NCI-H2107 (cell line): ENCODE data around the gene PSTK.

ENCODE experiments used
- DNase-seq: peaks from one replicate; lab custom pipeline; 2025; lab: John Stamatoyannopoulos, UW

The PSTK gene

DNA sequence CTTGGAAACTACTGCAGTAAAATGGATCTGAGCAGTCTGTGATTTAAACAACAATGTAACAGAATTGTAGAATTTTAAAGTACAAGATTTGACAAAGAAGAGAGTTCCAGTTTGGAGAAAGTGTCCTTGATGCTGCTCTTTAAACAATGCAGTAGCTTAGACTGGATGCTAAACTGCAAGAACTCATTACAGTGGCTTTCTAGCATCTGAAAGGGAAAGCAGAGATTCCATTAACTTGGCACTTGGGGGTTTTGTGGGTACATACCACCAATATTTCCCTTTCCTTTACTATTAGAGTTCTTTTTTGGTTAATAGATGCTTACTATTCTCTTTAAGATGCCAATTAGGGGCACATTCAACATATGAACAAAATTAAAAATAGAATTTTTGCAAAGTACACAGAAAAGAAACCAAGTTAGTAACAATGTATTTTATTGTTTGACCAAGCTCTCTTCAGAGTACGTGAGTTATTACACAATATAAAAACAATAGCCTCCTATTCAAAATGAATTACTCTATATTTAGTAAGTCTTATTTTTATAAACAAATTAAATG lies 11.9 kb downstream of the PSTK start:
- DNase-seq: no peak

DNA sequence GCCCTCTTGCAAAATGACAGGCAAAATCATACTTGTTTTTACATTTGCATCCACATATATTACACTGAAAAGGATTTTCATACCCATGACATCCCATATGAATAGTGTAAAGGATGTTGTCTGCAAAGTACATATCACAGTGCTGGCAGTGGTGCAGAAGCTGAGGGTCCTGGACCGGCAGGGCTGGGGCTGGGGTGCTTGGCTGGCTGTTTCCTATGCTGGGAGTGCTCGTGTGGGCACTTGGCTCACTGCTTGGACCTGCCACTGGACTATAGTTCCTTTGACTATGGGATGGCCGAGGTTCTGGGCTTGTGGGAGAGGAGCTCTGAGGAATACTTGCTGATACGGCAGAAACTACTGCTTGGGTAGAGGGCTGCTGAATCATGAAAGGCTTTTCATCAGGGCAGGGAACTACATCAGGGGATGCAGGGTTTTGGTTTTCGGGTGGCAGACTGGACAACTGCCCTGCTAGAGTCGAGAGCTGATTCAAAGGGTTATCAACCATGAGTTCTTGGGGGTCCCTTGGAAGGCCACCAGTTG lies 13.7 kb downstream of the PSTK start:
- DNase-seq: no peak

DNA sequence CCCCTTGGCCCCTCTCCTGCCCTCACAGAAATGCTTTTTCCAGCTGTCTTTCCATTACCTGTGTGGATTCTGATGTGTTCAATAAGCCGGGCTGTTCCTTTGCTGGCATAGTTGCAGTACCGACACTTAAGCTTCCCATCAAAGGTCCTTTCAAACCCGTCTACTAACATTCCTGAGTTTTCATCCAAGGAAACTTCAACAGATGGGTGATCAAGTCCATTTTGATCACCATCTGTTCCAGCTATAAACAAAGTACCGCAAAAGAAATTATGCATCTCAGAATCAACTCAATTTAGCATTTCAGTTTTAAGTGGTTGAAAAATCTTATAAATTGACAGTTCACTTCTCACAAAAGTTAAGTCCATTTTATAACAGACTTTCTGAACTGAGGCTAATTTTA lies 15.7 kb downstream of the PSTK start:
- DNase-seq: no peak

DNA sequence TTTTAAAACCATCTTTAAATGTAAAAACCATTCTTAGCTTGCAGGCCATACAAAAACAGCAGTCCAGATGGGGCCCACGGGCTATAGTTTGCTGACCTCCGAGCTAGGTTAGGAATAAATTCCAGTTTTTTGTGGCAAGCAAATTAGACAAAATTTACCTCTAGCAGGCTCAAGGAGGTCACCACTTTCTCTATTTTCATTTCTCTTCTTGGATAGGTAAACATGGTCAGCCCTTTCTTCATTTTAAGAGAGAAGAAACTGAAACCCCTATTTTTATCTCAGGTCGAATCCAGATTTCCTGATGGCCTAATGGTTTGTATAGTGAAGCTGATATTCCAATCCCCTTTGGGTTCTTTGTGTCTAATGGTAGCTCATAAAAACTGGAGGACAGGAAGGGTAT lies 17.7 kb downstream of the PSTK start:
- no peak for DNase-seq

DNA sequence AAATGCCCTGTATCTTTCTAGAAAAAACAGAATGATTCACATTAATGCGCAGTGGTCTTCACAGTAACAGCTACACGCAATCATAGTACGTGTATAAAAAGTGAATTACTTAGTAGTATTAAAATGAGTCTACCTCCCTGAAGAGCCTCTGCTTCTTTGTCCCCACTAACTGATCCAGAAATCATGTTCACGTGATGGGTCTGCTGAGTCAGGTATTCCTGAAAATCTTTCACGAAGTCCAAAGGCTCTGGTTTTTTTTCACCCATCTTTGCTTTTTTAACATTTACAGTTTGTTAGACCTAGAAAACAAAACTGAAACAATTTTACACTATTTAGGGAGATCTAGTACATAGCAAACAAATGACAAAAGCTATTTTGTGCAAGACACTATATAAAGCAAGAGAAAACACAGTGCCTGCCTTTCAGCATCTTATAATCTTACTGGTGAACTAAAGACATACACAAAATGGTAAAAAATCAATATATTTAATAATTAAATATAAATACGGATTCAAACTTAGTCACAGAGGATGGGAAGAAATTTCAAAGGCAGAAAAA lies 18.2 kb downstream of the PSTK start:
- no peak for DNase-seq

DNA sequence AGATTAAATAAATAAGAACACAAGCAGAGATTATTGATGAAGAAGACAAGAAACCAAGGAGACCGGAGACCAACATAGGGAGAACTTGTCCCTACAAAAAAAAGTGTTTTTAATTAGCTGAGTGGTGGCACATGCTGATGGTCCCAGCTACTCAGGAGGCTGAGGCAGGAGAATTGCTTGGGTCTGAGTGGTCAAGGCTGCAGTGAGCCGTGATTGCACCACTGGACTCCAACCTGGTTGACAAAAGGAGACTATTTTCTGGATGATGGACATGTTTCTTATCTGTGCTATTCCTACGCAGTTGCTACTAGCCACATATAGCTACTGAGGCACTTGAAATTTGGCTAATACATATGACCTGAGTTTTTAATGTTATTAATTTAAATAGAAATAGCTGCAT lies 18.7 kb downstream of the PSTK start:
- no peak for DNase-seq

DNA sequence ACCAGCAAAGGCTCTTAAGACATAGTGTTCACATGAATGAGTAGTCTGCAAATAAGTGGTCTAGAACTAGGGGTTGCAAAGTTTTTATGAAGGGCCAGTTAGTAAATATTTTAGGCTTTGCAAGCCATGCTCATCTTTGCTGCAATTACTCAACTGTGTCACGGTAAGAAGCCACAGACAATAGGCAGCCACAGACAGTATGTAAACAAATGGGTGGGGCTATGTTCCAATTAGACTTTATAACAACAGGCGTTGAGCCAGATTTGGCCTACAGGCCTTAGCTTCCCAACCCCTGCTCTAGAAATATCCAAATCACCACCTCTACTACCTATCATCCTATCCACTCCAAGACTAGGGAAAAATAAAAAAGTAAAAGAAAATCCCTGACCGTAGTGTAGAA lies 19.1 kb downstream of the PSTK start:
- no peak for DNase-seq

DNA sequence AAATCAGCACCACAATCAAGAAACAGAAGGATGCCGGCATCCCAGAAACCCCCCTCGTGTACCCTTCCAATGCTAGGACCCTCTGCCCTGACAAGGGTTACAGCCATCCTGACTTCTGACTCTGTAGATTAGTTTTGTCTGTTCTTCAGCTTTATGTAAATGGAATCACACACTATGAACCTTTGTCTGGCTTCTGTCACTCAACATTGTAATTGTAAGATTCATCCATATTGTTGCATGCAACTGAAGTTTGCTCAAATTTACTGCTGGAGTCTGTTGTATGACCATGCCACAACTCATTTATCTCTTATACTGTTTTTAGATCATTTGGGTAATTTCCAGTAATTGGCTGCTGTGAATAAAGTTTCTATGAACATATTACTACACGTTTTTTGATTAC lies 20.0 kb downstream of the PSTK start:
- no peak for DNase-seq

DNA sequence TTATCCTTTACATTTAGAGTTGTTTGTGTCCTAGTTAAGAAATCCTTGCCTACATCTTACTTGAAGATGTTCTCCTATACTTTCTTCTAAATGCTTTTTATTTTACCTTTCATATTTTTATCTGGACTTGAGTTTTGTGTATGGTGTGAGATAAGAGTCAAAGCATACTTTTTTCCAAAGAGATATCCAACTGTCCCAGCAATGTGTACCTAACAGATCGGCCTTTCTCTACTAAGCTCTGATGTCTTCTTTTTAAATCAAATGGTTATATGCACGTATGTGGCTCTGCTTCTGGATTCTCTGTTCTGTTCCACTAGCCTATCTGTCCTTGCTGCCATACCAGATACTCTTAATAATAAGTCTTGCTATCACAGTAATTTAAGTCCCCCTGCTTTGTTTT lies 21.2 kb downstream of the PSTK start:
- no peak for DNase-seq

DNA sequence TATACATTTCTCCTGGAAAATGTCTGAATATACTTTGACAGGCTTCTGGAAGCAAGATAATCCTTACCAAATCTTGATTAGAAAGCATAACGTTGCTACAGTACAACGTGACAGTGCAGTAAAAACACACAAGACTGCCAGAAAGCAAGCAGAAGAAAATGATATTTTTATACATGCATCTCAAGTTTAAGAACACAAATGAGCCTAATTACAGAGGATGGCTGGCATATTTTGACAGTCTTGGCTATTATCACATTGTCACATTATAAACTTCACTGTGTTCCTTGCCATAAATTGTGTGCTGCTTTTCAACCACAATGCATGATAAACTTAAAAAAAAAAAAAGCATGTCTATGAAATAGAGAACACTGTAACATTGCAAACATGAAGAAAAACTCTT lies 24.1 kb downstream of the PSTK start:
- no peak for DNase-seq

DNA sequence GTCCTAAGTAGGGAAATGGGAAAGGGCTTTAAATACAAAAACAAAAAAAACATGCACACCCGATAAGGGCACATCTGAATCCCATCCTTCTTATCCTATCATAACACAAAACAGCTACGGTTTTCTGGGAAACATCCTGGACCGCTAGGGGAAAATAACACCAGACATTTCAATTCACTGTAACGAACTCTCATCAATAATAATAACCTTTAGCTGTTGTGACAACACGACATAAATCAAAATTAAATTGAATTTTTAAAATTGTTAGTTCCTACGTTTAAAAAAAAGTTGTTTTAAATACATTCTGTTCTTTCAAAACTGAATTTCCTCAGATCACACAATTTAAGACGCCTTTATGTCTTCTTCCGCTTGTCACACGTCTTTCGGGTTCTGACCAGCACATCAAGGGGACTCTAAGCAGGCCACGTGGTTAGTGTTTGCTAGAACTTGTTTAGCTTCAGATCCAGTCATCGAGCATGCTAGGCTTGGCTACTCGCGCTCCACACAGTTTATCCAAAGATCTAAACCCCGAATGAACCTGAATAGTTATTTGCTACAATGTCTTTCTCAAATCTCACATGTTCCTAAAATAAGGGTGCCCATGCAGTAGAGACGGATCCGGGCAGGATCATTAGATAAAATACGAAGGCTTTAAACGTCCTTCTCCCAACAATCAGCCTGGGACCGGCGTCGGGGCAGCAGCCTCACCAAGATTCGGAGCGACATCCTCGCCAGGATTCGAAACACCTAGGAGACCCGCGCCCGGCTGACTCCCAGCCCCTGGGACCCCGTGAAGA lies 27.6 kb downstream of the PSTK start:
- DNase-seq: peak; percentile 1

DNA sequence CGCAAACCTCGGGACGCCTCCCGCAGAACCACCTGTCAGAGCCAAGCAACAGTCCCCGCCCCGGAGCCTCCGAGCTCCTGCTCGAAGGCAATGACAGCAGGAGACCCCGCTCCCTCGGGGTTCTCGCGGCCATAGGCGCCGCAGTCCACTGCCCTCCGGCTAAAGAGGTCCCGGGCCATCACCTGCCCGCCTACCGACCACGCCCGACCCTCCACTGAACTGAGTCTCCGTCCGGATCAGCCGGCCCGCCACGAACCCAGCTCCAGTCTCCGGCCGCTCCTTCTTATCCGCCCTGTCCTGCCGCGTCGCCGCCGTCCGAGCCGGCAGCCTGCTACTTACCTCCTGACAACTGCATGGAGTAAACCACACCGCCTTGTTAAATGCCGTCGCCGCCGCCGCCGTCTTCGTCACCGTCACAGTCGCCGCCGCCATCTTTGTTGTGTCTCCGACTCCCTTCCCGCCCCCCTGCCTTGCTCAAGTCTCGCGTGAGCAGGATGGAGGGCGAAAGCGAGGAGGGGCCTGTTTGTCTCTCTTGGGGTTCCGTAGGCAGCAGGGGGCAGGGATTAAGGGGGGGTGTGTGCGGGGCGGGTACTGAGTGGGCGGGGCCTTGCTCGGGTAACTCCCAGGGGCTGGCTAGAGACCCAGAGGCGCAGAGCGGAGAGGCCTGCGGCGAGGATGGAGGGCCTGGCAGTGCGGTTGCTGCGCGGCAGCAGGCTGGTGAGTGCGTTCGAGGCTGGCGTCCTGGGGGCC lies 28.3 kb downstream of the PSTK start, which contains the start of the genes ACADSB and IKZF5:
Gene ACADSB (plus strand): TSS at position 652 of the 750 bp plus-strand sequence. CDS start 24 bp downstream, at position 676.
Gene IKZF5 (minus strand): TSS at position 441 of the 750 bp plus-strand sequence. CDS start 10,170 bp downstream, outside the sequence.
- peak; percentile 70 for DNase-seq

DNA sequence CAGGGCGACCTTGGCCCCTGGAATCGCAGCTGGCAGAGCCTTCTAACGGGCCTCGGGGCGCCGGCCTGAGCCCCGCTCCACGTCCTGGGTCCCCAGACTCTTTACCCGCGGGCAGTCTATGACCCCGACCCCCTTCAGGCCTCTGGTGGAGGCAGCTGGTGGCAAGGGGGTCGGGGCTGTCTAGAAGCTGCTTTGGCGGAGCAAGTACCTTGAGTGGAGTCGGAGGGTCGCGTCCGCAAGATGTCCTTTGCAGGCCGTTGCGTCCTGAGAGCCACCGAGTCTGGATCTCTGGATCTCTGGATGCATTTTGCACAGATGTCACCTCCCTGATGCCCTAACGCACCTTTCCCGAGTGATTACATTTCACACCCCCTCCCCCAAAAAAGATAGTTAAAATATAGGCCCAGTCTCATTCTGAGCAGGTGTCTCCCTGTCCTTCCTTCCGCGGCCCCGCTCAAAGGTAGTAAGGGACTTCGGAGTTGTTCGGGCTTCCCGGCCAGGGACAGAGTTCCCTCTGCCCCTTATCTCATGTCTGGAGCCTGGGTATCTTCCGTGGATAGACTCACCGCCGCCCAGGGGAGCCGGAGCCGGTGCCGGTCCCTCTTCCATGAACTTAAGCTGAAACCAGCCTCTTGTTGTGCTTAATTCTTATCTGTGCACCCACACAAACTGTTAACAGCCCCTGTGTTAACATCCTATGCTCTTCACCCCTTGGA lies 29.1 kb downstream of the PSTK start:
- DNase-seq: no peak

DNA sequence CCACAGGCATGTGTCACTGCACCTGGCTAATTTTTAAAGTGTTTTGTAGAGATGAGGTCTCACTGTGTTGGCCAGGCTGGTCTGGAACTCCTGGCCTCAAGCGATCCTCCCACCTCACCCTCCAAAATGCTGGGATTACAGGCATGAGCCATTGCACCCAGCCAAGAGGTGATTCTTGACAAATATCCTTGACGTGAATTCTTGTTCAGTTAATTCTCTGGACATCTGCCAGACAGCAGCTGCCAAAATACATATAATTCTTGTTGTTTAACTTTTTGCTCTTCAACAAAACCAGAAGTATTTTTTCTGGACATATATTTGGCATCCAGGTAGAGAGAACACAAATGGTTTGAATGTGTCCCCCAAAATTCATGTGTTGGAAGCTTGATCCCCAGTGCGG lies 31.8 kb downstream of the PSTK start:
- DNase-seq: no peak

DNA sequence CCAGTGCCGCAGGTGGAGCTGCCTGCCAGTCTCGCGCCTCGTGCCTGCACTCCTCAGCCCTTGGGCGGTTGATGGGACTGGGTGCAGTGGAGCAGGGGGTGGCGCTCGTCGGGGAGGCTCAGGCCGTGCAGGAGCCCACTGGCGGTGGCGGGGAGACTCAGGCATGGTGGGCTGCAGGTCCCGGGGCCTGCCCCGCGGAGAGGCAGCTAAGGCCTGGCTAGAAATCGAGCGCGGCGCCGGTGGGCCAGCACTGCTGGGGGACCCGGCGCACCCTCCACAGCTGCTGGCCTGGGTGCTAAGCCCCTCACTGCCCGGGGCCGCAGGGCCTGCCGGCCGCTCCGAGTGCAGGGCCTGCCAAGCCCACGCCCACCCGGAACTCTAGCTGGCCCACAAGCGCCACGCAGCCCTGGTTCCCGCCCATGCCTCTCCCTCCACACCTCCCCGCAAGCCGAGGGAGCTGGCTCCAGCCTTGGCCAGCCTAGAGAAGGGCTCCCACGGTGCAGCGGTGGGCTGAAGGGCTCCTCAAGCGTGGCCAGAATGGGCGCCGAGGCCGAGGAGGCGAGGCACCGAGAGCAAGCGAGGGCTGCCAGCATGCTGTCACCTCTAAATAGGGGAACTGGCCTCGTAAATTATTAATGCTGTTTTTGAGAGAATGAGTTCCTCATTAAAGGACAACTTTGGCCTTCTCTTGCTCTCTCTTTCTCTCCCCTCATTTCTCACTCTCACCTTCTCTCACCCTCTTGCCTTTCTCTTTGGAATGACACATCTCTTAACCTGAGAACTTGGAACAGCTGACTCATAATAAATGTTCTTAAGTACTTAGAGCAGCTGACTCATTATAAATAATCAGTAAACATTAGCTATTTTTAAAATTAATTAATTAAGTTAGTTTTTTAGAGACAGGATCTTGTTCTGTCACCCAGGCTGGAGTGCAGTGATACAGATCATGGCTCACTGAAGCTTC lies 33.5 kb downstream of the PSTK start:
- no peak for DNase-seq

DNA sequence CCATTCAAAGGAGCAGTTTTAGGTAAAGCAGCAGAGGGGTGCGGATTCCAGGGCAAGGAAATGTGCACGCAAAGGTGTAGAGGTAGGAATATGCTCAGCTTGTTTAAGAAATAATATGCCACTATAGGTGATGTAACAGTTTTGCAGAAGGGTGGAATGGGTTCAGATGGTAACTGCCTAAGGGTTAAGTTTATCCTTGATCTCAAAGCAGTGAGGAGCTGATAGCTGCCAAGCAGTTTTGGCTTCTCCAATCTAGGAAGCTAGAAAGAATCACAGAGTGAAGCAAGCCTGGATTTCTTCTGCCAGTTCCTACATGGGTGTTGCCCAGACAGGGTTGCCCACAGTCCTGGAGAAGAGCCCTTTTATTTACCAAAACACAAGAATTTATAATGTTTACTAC lies 34.6 kb downstream of the PSTK start:
- no peak for DNase-seq

DNA sequence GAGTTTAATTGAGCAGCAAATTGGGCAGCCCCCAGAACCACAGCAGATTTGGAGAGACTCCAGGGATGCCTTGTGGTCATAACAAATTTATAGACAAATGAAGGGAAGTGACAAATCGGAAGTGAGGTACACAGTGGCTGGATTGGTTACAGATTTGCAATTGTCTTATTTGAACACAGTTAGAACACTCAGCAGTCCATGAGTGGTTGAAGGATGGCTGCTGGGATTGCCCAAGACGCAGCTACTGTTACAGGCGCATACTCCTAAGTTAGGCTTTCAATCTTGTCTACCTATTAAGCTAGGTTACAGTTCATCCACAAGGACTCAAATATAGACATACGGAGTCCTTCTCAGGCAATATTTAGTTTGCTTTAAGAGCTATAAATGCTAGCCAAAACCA lies 36.0 kb downstream of the PSTK start:
- no peak for DNase-seq

DNA sequence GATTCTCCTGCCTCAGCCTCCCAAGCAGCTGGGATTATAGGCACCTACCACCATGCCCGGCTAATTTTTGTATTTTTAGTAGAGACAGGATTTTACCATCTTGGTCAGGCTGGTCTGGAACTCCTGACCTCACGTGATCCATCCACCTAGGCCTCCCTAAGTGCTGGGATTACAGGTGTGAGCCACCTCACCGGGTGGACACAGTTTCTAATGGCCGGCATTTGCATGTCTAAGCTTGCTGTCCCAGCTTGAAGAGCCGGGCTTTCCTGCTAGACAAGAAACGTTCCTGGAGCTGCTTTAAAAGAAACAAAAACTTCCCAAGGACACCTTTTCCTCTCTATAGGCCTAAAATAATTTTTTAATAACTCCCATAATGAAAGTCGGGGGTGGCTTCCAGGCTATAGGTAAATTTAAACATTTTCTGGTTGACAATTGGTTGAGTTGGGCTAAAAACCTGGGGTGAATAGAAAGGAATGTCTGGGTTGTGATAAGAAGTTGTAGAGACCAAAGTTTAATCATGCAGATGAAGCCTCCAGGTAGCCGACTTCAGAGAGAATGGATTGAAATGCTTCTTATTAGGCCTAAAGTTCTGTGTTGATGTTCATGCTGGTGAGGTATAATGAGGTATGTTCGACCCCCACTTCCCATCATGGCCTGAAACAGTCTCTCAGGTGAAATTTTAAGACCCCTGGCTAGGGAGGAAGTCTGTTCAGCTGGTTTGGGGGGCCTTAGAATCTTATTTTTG lies 37.4 kb downstream of the PSTK start:
- no peak for DNase-seq

DNA sequence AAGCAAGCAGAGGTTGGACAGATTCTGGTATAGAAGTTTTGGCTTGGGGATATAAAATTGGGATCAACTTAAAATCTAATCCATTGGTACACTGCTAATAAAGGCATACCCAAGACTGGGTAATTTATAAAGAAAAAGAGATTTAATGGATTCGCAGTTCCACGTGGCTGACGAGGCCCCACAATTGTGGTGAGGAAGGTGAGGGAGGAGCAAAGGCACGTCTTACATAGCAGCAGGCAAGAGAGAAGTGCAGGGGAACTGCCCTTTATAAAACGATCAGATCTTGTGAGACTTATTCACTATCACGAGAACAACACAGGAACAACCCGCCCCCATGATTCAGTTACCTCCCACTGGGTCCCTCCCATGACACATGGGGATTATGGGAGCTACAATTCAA lies 38.3 kb downstream of the PSTK start:
- no peak for DNase-seq

DNA sequence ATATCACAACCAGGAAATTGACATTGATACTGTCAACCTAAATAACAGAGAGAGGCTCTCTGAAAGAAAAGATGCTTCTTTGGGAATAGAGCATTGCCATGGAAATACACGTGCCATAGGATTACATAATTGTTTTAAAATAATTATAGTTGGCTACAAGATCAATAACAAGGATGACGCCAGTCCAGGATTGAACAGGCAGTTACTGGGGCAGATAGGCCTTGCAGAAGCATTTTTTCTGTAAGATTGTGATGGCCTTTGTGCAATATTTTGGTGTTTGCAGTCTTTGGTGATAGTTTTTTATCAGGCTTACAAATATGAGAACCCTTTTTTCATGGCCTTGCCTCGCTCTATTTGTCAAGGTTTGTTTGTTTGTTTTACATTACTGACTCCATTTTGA lies 39.1 kb downstream of the PSTK start:
- no peak for DNase-seq
